Colonic mucosa (tissue), 4 donors: ENCODE data around the gene SLC38A10. TPM values are rescaled to one million over a fixed set of nuclear protein-coding genes. Genes with fewer than 3 reads are reported as not detected.

Experiments used
- DNase-seq: peaks from one replicate; pipeline ENCODE4 v3.0.0-alpha.2; 2020
- H3K27ac ChIP-seq: fragments of 200-600 bp; one replicate; pipeline ENCODE4 v1.8.0; 2021
- H3K27me3 ChIP-seq: fragments of 200-600 bp; one replicate; pipeline ENCODE4 v1.8.0; 2021
- H3K36me3 ChIP-seq: fragments of 200-600 bp; one replicate; pipeline ENCODE4 v1.8.0; 2021
- H3K4me1 ChIP-seq: fragments of 200-600 bp; one replicate; pipeline ENCODE4 v1.8.0; 2021; ENCODE audit warnings: mild to moderate bottlenecking
- H3K4me3 ChIP-seq: fragments of 200-600 bp; one replicate; pipeline ENCODE4 v1.8.0; 2021
- H3K9ac ChIP-seq, 2 donors: one replicate each; pipeline ENCODE4 v1.7.0; 2013; ENCODE audit warnings: control low read depth in 2 of 2, low read depth in 2 of 2, low read length in 2 of 2
- H3K9me3 ChIP-seq: fragments of 200-600 bp; one replicate; pipeline ENCODE4 v1.8.0; 2021
- intact Hi-C: fragments of 100-400 bp; cut with DNase I; formaldehyde crosslinking; loops from one replicate; pipeline ENCODE4 v1.14.1; 2022
- total RNA-seq, 2 donors: library from RNA; stranded (reverse); fragmentation: NEBNext Ultra II Directional in 1 of 2; extraction: Animal tissue kit (Norgen Biotek cat#: 25700) in 1 of 2; gene quantifications; one replicate each; pipeline ENCODE4 v1.2.1, GENCODE V29; 2021
- TF ChIP-seq, protein P1 (sequence below): fragments of 200-600 bp; IDR thresholded peaks from one replicate; pipeline ENCODE4 v1.8.0; 2022; ENCODE audit warnings: antibody characterized with exemption, mild to moderate bottlenecking
- donor health status: healthy.
- donor health status: DM: no; HTN: no; CAD: no.
- donor health status: DM: no; HTN: no; CAD: no.

Gene SLC38A10
- total RNA-seq, 2 donors from 2014 or later: 67.5 to 139 TPM

DNA sequence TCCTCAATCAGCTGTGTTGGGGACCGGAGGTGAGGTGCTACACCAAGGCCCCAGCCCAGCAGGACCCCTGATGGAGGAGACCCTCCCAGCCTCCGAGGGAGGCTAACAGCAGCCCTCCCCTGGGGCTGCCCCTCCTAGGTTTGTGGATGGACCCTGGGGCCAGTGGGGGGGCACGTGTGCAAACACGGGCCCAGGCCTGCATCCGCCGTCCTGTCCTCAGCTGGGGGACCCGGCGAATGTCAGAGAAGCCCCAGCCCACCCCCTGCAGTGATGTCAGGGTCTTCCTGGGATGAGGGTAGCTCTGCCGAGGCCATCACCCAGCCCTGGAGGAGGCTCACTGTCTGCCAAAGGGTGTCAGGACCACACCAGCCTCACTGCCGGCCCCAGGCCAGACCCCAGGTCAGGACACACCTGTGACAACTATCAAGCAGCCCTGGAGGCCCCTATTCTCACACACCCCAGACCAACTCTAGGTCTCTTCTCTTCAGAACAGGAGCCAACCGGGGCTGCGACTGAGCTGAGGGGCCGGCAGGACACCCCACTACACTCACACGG, 99.1 kb downstream of the SLC38A10 start:
- Histone ChIP-seq H3K36me3 (no peaks in the 10 kb centered on the region), H3K9me3 (no peaks in the 10 kb centered on the region), H3K4me1 (no peaks in the 10 kb centered on the region), H3K4me3 (no peak overlapping the region), H3K27me3 (no peaks in the 10 kb centered on the region), H3K27ac (no peak overlapping the region), H3K9ac (no peak overlapping the region)
- DNase-seq: no peak
- intact Hi-C loops: no loop called here
- TF ChIP-seq, protein P1, sequence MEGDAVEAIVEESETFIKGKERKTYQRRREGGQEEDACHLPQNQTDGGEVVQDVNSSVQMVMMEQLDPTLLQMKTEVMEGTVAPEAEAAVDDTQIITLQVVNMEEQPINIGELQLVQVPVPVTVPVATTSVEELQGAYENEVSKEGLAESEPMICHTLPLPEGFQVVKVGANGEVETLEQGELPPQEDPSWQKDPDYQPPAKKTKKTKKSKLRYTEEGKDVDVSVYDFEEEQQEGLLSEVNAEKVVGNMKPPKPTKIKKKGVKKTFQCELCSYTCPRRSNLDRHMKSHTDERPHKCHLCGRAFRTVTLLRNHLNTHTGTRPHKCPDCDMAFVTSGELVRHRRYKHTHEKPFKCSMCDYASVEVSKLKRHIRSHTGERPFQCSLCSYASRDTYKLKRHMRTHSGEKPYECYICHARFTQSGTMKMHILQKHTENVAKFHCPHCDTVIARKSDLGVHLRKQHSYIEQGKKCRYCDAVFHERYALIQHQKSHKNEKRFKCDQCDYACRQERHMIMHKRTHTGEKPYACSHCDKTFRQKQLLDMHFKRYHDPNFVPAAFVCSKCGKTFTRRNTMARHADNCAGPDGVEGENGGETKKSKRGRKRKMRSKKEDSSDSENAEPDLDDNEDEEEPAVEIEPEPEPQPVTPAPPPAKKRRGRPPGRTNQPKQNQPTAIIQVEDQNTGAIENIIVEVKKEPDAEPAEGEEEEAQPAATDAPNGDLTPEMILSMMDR: no peak

Other genes starting within 250 kb of the SLC38A10 start
- not detected for gene PVALEF, start 129.8 kb downstream of the SLC38A10 start, total RNA-seq
- 10 to 100 TPM in 1 of 2 donors, 1 to 10 TPM in 1; 9.1 to 13.3 TPM for gene AATK, start 129.1 kb downstream of the SLC38A10 start, total RNA-seq
- gene CEP131, start 72.3 kb downstream of the SLC38A10 start, total RNA-seq: 10 to 100 TPM in 1 of 2 donors, 1 to 10 TPM in 1; 4.3 to 15.0 TPM
- 10 to 100 TPM; 29.3 to 46.7 TPM for gene TEPSIN, start 56.3 kb downstream of the SLC38A10 start, total RNA-seq
- gene NDUFAF8, start 56.0 kb downstream of the SLC38A10 start, total RNA-seq: 10 to 100 TPM; 22.4 to 58.2 TPM
- 10 to 100 TPM; 12.5 to 26.3 TPM for gene BAHCC1, start 100.2 kb upstream of the SLC38A10 start, total RNA-seq
- gene ACTG1, start 217.5 kb upstream of the SLC38A10 start, total RNA-seq: 1,000 to 10,000 TPM; 4,489 to 4,790 TPM
- gene FSCN2, start 233.1 kb upstream of the SLC38A10 start, total RNA-seq: 1 to 10 TPM; 1.0 to 2.2 TPM